Lung (tissue), 12 donors: ENCODE results near the gene CRACDL. TPM values are rescaled to one million over a fixed set of nuclear protein-coding genes. Genes with fewer than 3 reads are reported as not detected.
A peak's percentile ranks its signal among the peaks of the same experiment; 100 is the strongest.

Experiments
- ATAC-seq: fragments of 200-7000 bp; cut with Tn5 transposase; one replicate; pipeline ENCODE4 v1.9.1; 2020; ENCODE audit warnings: moderate number of reproducible peaks; ENCODE audit not compliant: insufficient read depth, low FRiP score
- DNase-seq, 3 donors: peaks; one replicate each; pipeline ENCODE4 v3.0.0-alpha.2; 2013 to 2017
- H3K27ac ChIP-seq, 2 donors: one replicate each; pipeline ENCODE4 v1.5.1; 2013; ENCODE audit warnings: mild to moderate bottlenecking in 2 of 2, moderate library complexity in 2 of 2, control low read depth in 1 of 2, inconsistent platforms in 1 of 2, low read depth in 1 of 2, low read length in 1 of 2
- H3K27me3 ChIP-seq, 3 donors: one replicate each; pipeline ENCODE4 v1.5.1; 2013; ENCODE audit warnings: low read length in 2 of 3; ENCODE audit not compliant: control insufficient read depth in 3 of 3, insufficient read depth in 3 of 3
- H3K36me3 ChIP-seq, 4 donors: one replicate each; pipeline ENCODE4 v1.5.1; 2013; ENCODE audit warnings: low read length in 4 of 4, mild to moderate bottlenecking in 1 of 4, moderate library complexity in 1 of 4; ENCODE audit not compliant: control insufficient read depth in 4 of 4, insufficient read depth in 4 of 4
- H3K4me1 ChIP-seq, 5 donors: one replicate each; pipeline ENCODE4 v1.5.1; 2013; ENCODE audit warnings: low read length in 5 of 5, mild to moderate bottlenecking in 2 of 5, moderate library complexity in 1 of 5; ENCODE audit not compliant: control insufficient read depth in 5 of 5, insufficient read depth in 5 of 5
- H3K4me3 ChIP-seq: one replicate; pipeline ENCODE4 v1.5.1; 2013; ENCODE audit warnings: mild to moderate bottlenecking, control low read depth, moderate library complexity
- H3K9ac ChIP-seq, 2 donors: one replicate each; pipeline ENCODE4 v1.5.1; 2013; ENCODE audit warnings: low read length in 2 of 2, control low read depth in 1 of 2; ENCODE audit not compliant: insufficient read depth in 1 of 2
- H3K9me3 ChIP-seq, 4 donors: one replicate each; pipeline ENCODE4 v1.5.1; 2013; ENCODE audit warnings: low read length in 3 of 4, mild to moderate bottlenecking in 1 of 4, moderate library complexity in 1 of 4; ENCODE audit not compliant: control insufficient read depth in 4 of 4, insufficient read depth in 3 of 4
- WGBS, 2 donors: extraction: QIAGEN DNeasy Blood & Tissue Kit; methylation state at CpG; one replicate each; pipeline ENCODE4 v1.1.7; 2013; 5-methylcytosine and 5-hydroxymethylcytosine counted together
- polyA plus RNA-seq, 2 donors: library from polyadenylated mRNA; stranded (reverse); fragments of 200-250 nt; gene quantifications; one replicate each; pipeline ENCODE4 v1.2.1, GENCODE V29; 2013
- total RNA-seq, 2 donors: library from RNA; depleted of rRNA in 1 of 2; stranded (reverse); fragments of >200 nt in 1 of 2; gene quantifications; one replicate each; pipeline ENCODE4 v1.2.1, GENCODE V29; 2014 to 2021
- TF ChIP-seq, protein P1 (sequence below): IDR thresholded peaks from 2 replicates; pipeline ENCODE4 v1.5.1; 2012; ENCODE audit warnings: mild to moderate bottlenecking; ENCODE audit errors: control extremely low read depth, extremely low read depth
- donor health status: control.
- donor health status: control.
- donor health status: Bipolar disorder and iron deficiency.
- donor health status: healthy.
- donor health status: DM: yes; HTN: yes; CAD: no.

CRACDL gene
- total and polyA plus RNA-seq, 4 donors, result 8.9 to 28.3 (median 13.2) TPM

- peaks cover 0 to 4% (median 0%) of the 10 kb centered on the region in 3 donors for H3K27me3 ChIP-seq
- ATAC-seq (no peak), DNase-seq (peak in 2 of 3 donors; percentile 62 to 75)
- no peak overlapping the region for H3K9ac ChIP-seq
- H3K27ac ChIP-seq, result no peak overlapping the region
- H3K4me3 ChIP-seq, result no peak overlapping the region
- TF ChIP-seq, protein P1, sequence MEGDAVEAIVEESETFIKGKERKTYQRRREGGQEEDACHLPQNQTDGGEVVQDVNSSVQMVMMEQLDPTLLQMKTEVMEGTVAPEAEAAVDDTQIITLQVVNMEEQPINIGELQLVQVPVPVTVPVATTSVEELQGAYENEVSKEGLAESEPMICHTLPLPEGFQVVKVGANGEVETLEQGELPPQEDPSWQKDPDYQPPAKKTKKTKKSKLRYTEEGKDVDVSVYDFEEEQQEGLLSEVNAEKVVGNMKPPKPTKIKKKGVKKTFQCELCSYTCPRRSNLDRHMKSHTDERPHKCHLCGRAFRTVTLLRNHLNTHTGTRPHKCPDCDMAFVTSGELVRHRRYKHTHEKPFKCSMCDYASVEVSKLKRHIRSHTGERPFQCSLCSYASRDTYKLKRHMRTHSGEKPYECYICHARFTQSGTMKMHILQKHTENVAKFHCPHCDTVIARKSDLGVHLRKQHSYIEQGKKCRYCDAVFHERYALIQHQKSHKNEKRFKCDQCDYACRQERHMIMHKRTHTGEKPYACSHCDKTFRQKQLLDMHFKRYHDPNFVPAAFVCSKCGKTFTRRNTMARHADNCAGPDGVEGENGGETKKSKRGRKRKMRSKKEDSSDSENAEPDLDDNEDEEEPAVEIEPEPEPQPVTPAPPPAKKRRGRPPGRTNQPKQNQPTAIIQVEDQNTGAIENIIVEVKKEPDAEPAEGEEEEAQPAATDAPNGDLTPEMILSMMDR, result no peak
- H3K36me3 ChIP-seq, result no peaks in the 10 kb centered on the region
- 70 to 81% methylated on average over 8 of the region's 8 CpGs for WGBS, 2 donors
- H3K9me3 ChIP-seq, result no peaks in the 10 kb centered on the region
- H3K4me1 ChIP-seq, result peaks cover 0 to 7% (median 0%) of the 10 kb centered on the region in 5 donors
These were observed 11.5 kb upstream of the CRACDL start for GRCh38 chr2:98947554-98947953.

- H3K36me3 ChIP-seq, result no peaks in the 10 kb centered on the region
- H3K9ac ChIP-seq, result no peak overlapping the region
- no peak overlapping the region for H3K27ac ChIP-seq
- TF ChIP-seq, protein P1, result no peak
- no peaks in the 10 kb centered on the region for H3K9me3 ChIP-seq
- ATAC-seq, result no peak
- peaks cover 0 to 4% (median 0%) of the 10 kb centered on the region in 3 donors for H3K27me3 ChIP-seq
- peaks cover 0 to 7% (median 0%) of the 10 kb centered on the region in 5 donors for H3K4me1 ChIP-seq
- WGBS, 2 donors, result 91 to 94% methylated on average over 9 of the region's 9 CpGs
- no peak for DNase-seq
- no peak overlapping the region for H3K4me3 ChIP-seq
These were observed 10.8 kb upstream of the CRACDL start for GRCh38 chr2:98946855-98947254.

GRCh38 chr2:98944775-98945174, 8.8 kb upstream of the CRACDL start:
- ATAC-seq (no peak), DNase-seq (no peak)
- Histone ChIP-seq H3K4me1 (peaks cover 0 to 7% (median 0%) of the 10 kb centered on the region in 5 donors), H3K4me3 (no peak overlapping the region), H3K27me3 (no peaks in the 10 kb centered on the region), H3K27ac (no peak overlapping the region), H3K36me3 (no peaks in the 10 kb centered on the region), H3K9me3 (no peaks in the 10 kb centered on the region), H3K9ac (no peak overlapping the region)
- TF ChIP-seq, protein P1, result no peak
- 96 to 100% methylated on average over 2 of the region's 2 CpGs for WGBS, 2 donors

DNA sequence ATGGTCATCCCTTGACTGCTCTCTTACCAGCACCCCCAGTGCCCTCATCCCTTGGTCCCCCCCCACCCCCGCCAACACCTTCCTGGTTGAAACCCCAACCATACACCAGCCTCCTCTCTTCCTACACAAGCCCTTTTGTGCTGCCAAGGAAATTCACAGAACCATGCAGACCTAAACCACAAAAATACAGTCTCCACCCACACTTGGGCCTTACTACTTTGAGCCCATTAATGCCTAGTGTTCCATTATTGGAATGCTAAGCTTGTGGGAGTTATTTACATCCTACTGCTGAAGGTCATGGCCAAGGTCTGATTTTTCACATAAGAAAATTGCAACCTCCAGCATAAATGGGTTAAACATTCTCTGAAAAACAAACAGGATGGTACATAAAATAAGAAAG, 4.1 kb upstream of the CRACDL start:
- no peak overlapping the region for H3K9ac ChIP-seq
- DNase-seq (no peak), ATAC-seq (no peak)
- 98 to 100% methylated on average over 1 of the region's 1 CpG for WGBS, 2 donors
- H3K9me3 ChIP-seq, result no peaks in the 10 kb centered on the region
- peaks cover 0 to 11% (median 3%) of the 10 kb centered on the region in 5 donors for H3K4me1 ChIP-seq
- H3K27ac ChIP-seq, result no peak overlapping the region
- TF ChIP-seq, protein P1, result no peak
- no peaks in the 10 kb centered on the region for H3K36me3 ChIP-seq
- H3K27me3 ChIP-seq, result peaks cover 0 to 31% (median 30%) of the 10 kb centered on the region in 3 donors
- no peak overlapping the region for H3K4me3 ChIP-seq
